NT2/D1 (cell line): Measurements from ENCODE around the gene AEBP1.

Experiments used
- DNase-seq: peaks from one replicate; pipeline ENCODE4 v3.0.0-alpha.2; 2011; ENCODE audit warnings: low read depth, low spot score
- H3K27me3 ChIP-seq: 2 replicates; pipeline ENCODE4 v1.6.0; 2011; ENCODE audit warnings: mild to moderate bottlenecking; ENCODE audit not compliant: insufficient read length, insufficient read depth
- H3K36me3 ChIP-seq: 2 replicates; pipeline ENCODE4 v1.6.1; 2011; ENCODE audit warnings: mild to moderate bottlenecking, low read length, mixed read lengths; ENCODE audit not compliant: insufficient read depth, insufficient read length
- H3K4me1 ChIP-seq: 2 replicates; pipeline ENCODE4 v1.5.1; 2011; ENCODE audit not compliant: insufficient read depth, insufficient read length
- H3K4me3 ChIP-seq: 2 replicates; pipeline ENCODE4 v1.5.1; 2011; ENCODE audit warnings: low read depth; ENCODE audit not compliant: insufficient read length
- H3K9ac ChIP-seq: 2 replicates; pipeline ENCODE4 v1.6.0; 2011; ENCODE audit warnings: low read depth; ENCODE audit not compliant: insufficient read length
- H3K9me3 ChIP-seq: 2 replicates; pipeline ENCODE4 v1.5.1; 2011; ENCODE audit warnings: mild to moderate bottlenecking, low read length; ENCODE audit not compliant: insufficient read depth
- SUZ12 ChIP-seq: IDR thresholded peaks from 2 replicates; pipeline ENCODE4 v1.6.1; 2011; ENCODE audit not compliant: insufficient read length, insufficient read depth; ENCODE audit errors: extremely low read depth
- YY1 ChIP-seq: IDR thresholded peaks from 2 replicates; pipeline ENCODE4 v1.6.1; 2011; ENCODE audit not compliant: insufficient read length, insufficient read depth
- ZNF274 ChIP-seq: IDR thresholded peaks from 2 replicates; pipeline ENCODE4 v1.6.1; 2011; ENCODE audit warnings: mild to moderate bottlenecking, low read depth, low read length

The AEBP1 gene

GRCh38 chr7:44093102-44093641 is 11.0 kb upstream of the AEBP1 start:
- Histone ChIP-seq H3K4me3 (no peak overlapping the region), H3K9ac (no peak overlapping the region), H3K4me1 (peaks cover 3% of the 10 kb centered on the region), H3K27me3 (no peaks in the 10 kb centered on the region), H3K9me3 (no peaks in the 10 kb centered on the region), H3K36me3 (no peaks in the 10 kb centered on the region)
- TF ChIP-seq SUZ12: no peak
- TF ChIP-seq ZNF274: no peak
- no peak for TF ChIP-seq YY1
- no peak for DNase-seq

- Histone ChIP-seq H3K4me3 (no peak overlapping the region), H3K36me3 (no peaks in the 10 kb centered on the region), H3K9ac (no peak overlapping the region), H3K9me3 (no peaks in the 10 kb centered on the region), H3K27me3 (no peaks in the 10 kb centered on the region), H3K4me1 (no peaks in the 10 kb centered on the region)
- no peak for DNase-seq
- TF ChIP-seq ZNF274 (no peak), SUZ12 (no peak), YY1 (no peak)
Measured at GRCh38 chr7:44094365-44094764, 9.8 kb upstream of the AEBP1 start.

GRCh38 chr7:44094883-44095592 is 9.1 kb upstream of the AEBP1 start:
- Histone ChIP-seq H3K4me1 (no peaks in the 10 kb centered on the region), H3K4me3 (no peak overlapping the region), H3K9ac (no peak overlapping the region), H3K36me3 (no peaks in the 10 kb centered on the region), H3K9me3 (no peaks in the 10 kb centered on the region), H3K27me3 (no peaks in the 10 kb centered on the region)
- no peak for TF ChIP-seq ZNF274
- no peak for TF ChIP-seq SUZ12
- TF ChIP-seq YY1: no peak
- DNase-seq: no peak

GRCh38 chr7:44095781-44096180 is 8.4 kb upstream of the AEBP1 start:
- Histone ChIP-seq H3K4me3 (no peak overlapping the region), H3K9ac (no peak overlapping the region), H3K4me1 (peaks cover 5% of the 10 kb centered on the region), H3K36me3 (no peaks in the 10 kb centered on the region), H3K9me3 (no peaks in the 10 kb centered on the region), H3K27me3 (no peaks in the 10 kb centered on the region)
- no peak for DNase-seq
- TF ChIP-seq SUZ12: no peak
- no peak for TF ChIP-seq YY1
- no peak for TF ChIP-seq ZNF274

GRCh38 chr7:44096326-44096881 is 7.7 kb upstream of the AEBP1 start:
- DNase-seq: no peak

GRCh38 chr7:44097064-44097932 is 6.8 kb upstream of the AEBP1 start:
- TF ChIP-seq SUZ12: no peak
- TF ChIP-seq ZNF274: no peak
- TF ChIP-seq YY1: no peak
- Histone ChIP-seq H3K27me3 (peaks cover 5% of the 10 kb centered on the region), H3K9me3 (no peaks in the 10 kb centered on the region), H3K4me1 (peaks cover 9% of the 10 kb centered on the region), H3K4me3 (no peak overlapping the region), H3K9ac (no peak overlapping the region), H3K36me3 (no peaks in the 10 kb centered on the region)
- DNase-seq: no peak

More at GRCh38 chr7:44096326-44096881, 7.7 kb upstream of the AEBP1 start:
- no peak for TF ChIP-seq YY1
- H3K9me3 ChIP-seq: no peaks in the 10 kb centered on the region
- H3K27me3 ChIP-seq: no peaks in the 10 kb centered on the region
- no peak overlapping the region for H3K9ac ChIP-seq
- no peaks in the 10 kb centered on the region for H3K36me3 ChIP-seq
- peaks cover 9% of the 10 kb centered on the region for H3K4me1 ChIP-seq
- no peak overlapping the region for H3K4me3 ChIP-seq
